HEK293 (cell line): ENCODE data around the gene RAB11B.

ENCODE experiments used
- KLF9 ChIP-seq: fragments of 450-650 bp; formaldehyde crosslinking; IDR thresholded peaks from 2 replicates; pipeline ENCODE4 v1.5.1; 2016; ENCODE audit warnings: missing biosample characterization, missing genetic modification characterization, low read depth
- OSR2 ChIP-seq: fragments of 450-650 bp; formaldehyde crosslinking; IDR thresholded peaks from 2 replicates; pipeline ENCODE4 v1.5.1; 2016; ENCODE audit warnings: missing biosample characterization, missing genetic modification characterization
- PBX3 ChIP-seq: sonication (generic); formaldehyde crosslinking; IDR thresholded peaks from 2 replicates; pipeline ENCODE4 v1.8.1; 2022; ENCODE audit warnings: mild to moderate bottlenecking, moderate library complexity, missing genetic modification reagents
- REST ChIP-seq: fragments of 450-650 bp; formaldehyde crosslinking; IDR thresholded peaks from 2 replicates; pipeline ENCODE4 v1.5.1; 2016; ENCODE audit warnings: missing biosample characterization, missing genetic modification characterization
- SP3 ChIP-seq: fragments of 450-650 bp; formaldehyde crosslinking; IDR thresholded peaks from 2 replicates; pipeline ENCODE4 v1.5.1; 2016; ENCODE audit warnings: missing biosample characterization, missing genetic modification characterization
- SP7 ChIP-seq: fragments of 450-650 bp; formaldehyde crosslinking; IDR thresholded peaks from 2 replicates; pipeline ENCODE4 v1.5.1; 2016; ENCODE audit warnings: missing biosample characterization, missing genetic modification characterization
- YY1 ChIP-seq: fragments of 450-650 bp; formaldehyde crosslinking; IDR thresholded peaks from 2 replicates; pipeline ENCODE4 v1.5.1; 2018; ENCODE audit warnings: missing biosample characterization, missing genetic modification characterization
- ZBTB10 ChIP-seq: fragments of 450-650 bp; formaldehyde crosslinking; IDR thresholded peaks from 2 replicates; pipeline ENCODE4 v1.5.1; 2016; ENCODE audit warnings: missing biosample characterization, missing genetic modification characterization
- ZBTB21 ChIP-seq: fragments of 450-650 bp; formaldehyde crosslinking; IDR thresholded peaks from 2 replicates; pipeline ENCODE4 v1.5.1; 2017; ENCODE audit warnings: missing biosample characterization, missing genetic modification characterization
- ZBTB48 ChIP-seq: fragments of 450-650 bp; formaldehyde crosslinking; IDR thresholded peaks from 2 replicates; pipeline ENCODE4 v1.5.1; 2016; ENCODE audit warnings: missing biosample characterization, missing genetic modification characterization
- ZIC2 ChIP-seq: fragments of 450-650 bp; formaldehyde crosslinking; IDR thresholded peaks from 2 replicates; pipeline ENCODE4 v1.5.1; 2016; ENCODE audit warnings: missing biosample characterization, missing genetic modification characterization
- ZNF114 ChIP-seq: fragments of 450-650 bp; formaldehyde crosslinking; IDR thresholded peaks from 2 replicates; pipeline ENCODE4 v1.5.0; 2017; ENCODE audit warnings: missing biosample characterization, missing genetic modification characterization
- ZNF133 ChIP-seq: fragments of 450-650 bp; formaldehyde crosslinking; IDR thresholded peaks from 2 replicates; pipeline ENCODE4 v1.5.1; 2016; ENCODE audit warnings: missing biosample characterization, missing genetic modification characterization
- ZNF138 ChIP-seq: fragments of 450-650 bp; formaldehyde crosslinking; IDR thresholded peaks from 2 replicates; pipeline ENCODE4 v1.5.1; 2016; ENCODE audit warnings: missing biosample characterization, missing genetic modification characterization, borderline replicate concordance
- ZNF2 ChIP-seq: fragments of 450-650 bp; formaldehyde crosslinking; IDR thresholded peaks from 2 replicates; pipeline ENCODE4 v1.5.1; 2016; ENCODE audit warnings: missing biosample characterization, missing genetic modification characterization
- ZNF26 ChIP-seq: fragments of 450-650 bp; formaldehyde crosslinking; IDR thresholded peaks from 2 replicates; pipeline ENCODE4 v1.5.1; 2016; ENCODE audit warnings: missing biosample characterization, missing genetic modification characterization
- ZNF266 ChIP-seq: fragments of 450-650 bp; formaldehyde crosslinking; IDR thresholded peaks from 2 replicates; pipeline ENCODE4 v1.5.1; 2016; ENCODE audit warnings: missing biosample characterization, missing genetic modification characterization, low read depth
- ZNF324 ChIP-seq: fragments of 450-650 bp; formaldehyde crosslinking; IDR thresholded peaks from 2 replicates; pipeline ENCODE4 v1.5.1; 2016; ENCODE audit warnings: missing biosample characterization, missing genetic modification characterization
- ZNF398 ChIP-seq: fragments of 450-650 bp; formaldehyde crosslinking; IDR thresholded peaks from 2 replicates; pipeline ENCODE4 v1.5.1; 2017; ENCODE audit warnings: missing biosample characterization, missing genetic modification characterization
- ZNF433 ChIP-seq: fragments of 450-650 bp; formaldehyde crosslinking; IDR thresholded peaks from 2 replicates; pipeline ENCODE4 v1.5.1; 2016; ENCODE audit warnings: missing biosample characterization, missing genetic modification characterization, low read depth
- ZNF473 ChIP-seq: fragments of 450-650 bp; formaldehyde crosslinking; IDR thresholded peaks from 2 replicates; pipeline ENCODE4 v1.5.1; 2017; ENCODE audit warnings: missing biosample characterization, missing genetic modification characterization
- ZNF488 ChIP-seq: fragments of 450-650 bp; formaldehyde crosslinking; IDR thresholded peaks from 2 replicates; pipeline ENCODE4 v1.5.1; 2016; ENCODE audit warnings: missing biosample characterization, missing genetic modification characterization
- ZNF501 ChIP-seq: fragments of 450-650 bp; formaldehyde crosslinking; IDR thresholded peaks from 2 replicates; pipeline ENCODE4 v1.5.1; 2016; ENCODE audit warnings: missing biosample characterization, missing genetic modification characterization
- ZNF76 ChIP-seq: fragments of 450-650 bp; formaldehyde crosslinking; IDR thresholded peaks from 2 replicates; pipeline ENCODE4; 2016; ENCODE audit warnings: low read depth, missing biosample characterization, missing genetic modification characterization, borderline replicate concordance
- ZNF792 ChIP-seq: fragments of 450-650 bp; formaldehyde crosslinking; IDR thresholded peaks from 2 replicates; pipeline ENCODE4 v1.5.1; 2016; ENCODE audit warnings: missing biosample characterization, missing genetic modification characterization
- ZNF830 ChIP-seq: fragments of 450-650 bp; IDR thresholded peaks from 2 replicates; pipeline ENCODE4 v1.5.0; 2018; ENCODE audit warnings: missing biosample characterization, missing genetic modification characterization, low read depth, mild to moderate bottlenecking, moderate library complexity
- ZNF837 ChIP-seq: fragments of 450-650 bp; formaldehyde crosslinking; IDR thresholded peaks from 2 replicates; pipeline ENCODE4 v1.5.1; 2016; ENCODE audit warnings: missing biosample characterization, missing genetic modification characterization
- ZSCAN23 ChIP-seq: fragments of 450-650 bp; formaldehyde crosslinking; IDR thresholded peaks from 2 replicates; pipeline ENCODE4 v1.5.1; 2016; ENCODE audit warnings: missing biosample characterization, missing genetic modification characterization

The RAB11B gene

GRCh38 chr19:8444677-8445487 lies 54.7 kb downstream of the RAB11B start, which contains the start of gene HNRNPM (continued):
- TF ChIP-seq ZNF26 (no peak), ZNF398 (tag by site-specific recombination) (peak; percentile 43; the same call in 1 of the 2 replicates), ZNF138 (tag by site-specific recombination) (0 out of 2 replicates have a peak, but pooled peaks have one; percentile 20), SP7 (tag by site-specific recombination) (peak; percentile 49), PBX3 (CRISPR knock-in tag) (peak; percentile 51; the same call in 1 of the 2 replicates), ZNF501 (tag by site-specific recombination) (peak; percentile 72), ZSCAN23 (0 out of 2 replicates have a peak, but pooled peaks have one; percentile 12), ZBTB48 (no peak), ZNF2 (peak; percentile 74; the same call in 1 of the 2 replicates), OSR2 (0 out of 2 replicates have a peak, but pooled peaks have one; percentile 5), ZNF433 (tag by site-specific recombination) (no peak), ZNF837 (tag by site-specific recombination) (no peak), SP3 (tag by site-specific recombination) (peak; percentile 52), ZNF792 (tag by site-specific recombination) (no peak), ZNF133 (tag by site-specific recombination) (0 out of 2 replicates have a peak, but pooled peaks have one; percentile 21), REST (peak; percentile 46), ZNF266 (tag by site-specific recombination) (0 out of 2 replicates have a peak, but pooled peaks have one; percentile 4), KLF9 (tag by site-specific recombination) (peak; percentile 94), ZBTB21 (tag by site-specific recombination) (no peak; the same call in 1 of the 2 replicates), ZBTB10 (tag by site-specific recombination) (0 out of 2 replicates have a peak, but pooled peaks have one; percentile 62), ZNF324 (tag by site-specific recombination) (peak; percentile 71; the same call in 1 of the 2 replicates), ZNF488 (tag by site-specific recombination) (no peak), ZNF114 (tag by site-specific recombination) (no peak), YY1 (tag by site-specific recombination) (peak; percentile 97), ZNF830 (tag by site-specific recombination) (no peak), ZNF76 (peak; percentile 81; the same call in 1 of the 2 replicates), ZNF473 (tag by site-specific recombination) (no peak), ZIC2 (no peak)
